ENCODE measurements around the gene CPAMD8. TPM values are rescaled to one million over a fixed set of nuclear protein-coding genes. Genes with fewer than 3 reads are reported as not detected.

The CPAMD8 gene
- total and polyA plus RNA-seq, 9 of the 15 experiments (the other 6 are each of a cell fraction or from before 2014, with no cell fraction given), result 0.20 to 2.1 (median 1.3) TPM

GRCh38 chr19:16988661-16989060 is 37.9 kb downstream of the CPAMD8 start:
- ChIA-PET POLR2A (interaction anchor here (0.6 kb wide), 1 partner anchor 200 kb away, joined by 4 read pairs; no protein-coding TSS in a partner anchor), CTCF (ENCODE audit: low intra/inter-chr PET ratio) (no interaction called here)
- Histone ChIP-seq H3K4me1 (replicated peaks in 1 of 2; ENCODE audit: control insufficient read depth in 2 of 2, insufficient read depth in 2 of 2, low read length in 2 of 2) (no peaks in the 10 kb centered on the region), H3K79me2 (ENCODE audit: control insufficient read depth, insufficient read depth, low read length) (no peaks in the 10 kb centered on the region), H4K20me1 (replicated peaks; ENCODE audit: control insufficient read depth, insufficient read depth, low read length) (no peaks in the 10 kb centered on the region), H3K27ac (ENCODE audit: extremely low read depth, low read depth, low read length) (no peak overlapping the region), H3K9me3 (replicated peaks; ENCODE audit: control insufficient read depth, insufficient read depth, low read depth, low read length) (no peaks in the 10 kb centered on the region), H3K36me3 (ENCODE audit: control insufficient read depth, insufficient read depth, low read length) (no peaks in the 10 kb centered on the region), H3K4me3 (no peak overlapping the region), H2AFZ (ENCODE audit: low read depth, low read length) (no peak overlapping the region), H3K9ac (ENCODE audit: insufficient read depth in 1 of 2, low read depth in 2 of 2, low read length in 2 of 2) (no peak overlapping the region), H3K4me2 (ENCODE audit: insufficient read depth, low read length) (no peak overlapping the region), H3K27me3 (ENCODE audit: control insufficient read depth in 2 of 2, insufficient read depth in 2 of 2, low read length in 2 of 2) (peaks cover 4 to 8% of the 10 kb centered on the region in 2 experiments; a peak in 2 of 5 replicates), H3K9me1 (ENCODE audit: control insufficient read depth, insufficient read depth, low read length) (no peaks in the 10 kb centered on the region)
- DNase-seq (ENCODE audit: extremely low read depth in 1 of 4, low spot score in 3 of 4), result no peak
- TF ChIP-seq DNMT1 (IDR thresholded peaks at IDR 0.05) (no peak), ZNF785 (CRISPR knock-in tag; IDR thresholded peaks at IDR 0.05) (no peak), MYBL2 (IDR thresholded peaks at IDR 0.05; ENCODE audit: low read depth) (no peak), MYBL2 (CRISPR knock-in tag; IDR thresholded peaks at IDR 0.05; ENCODE audit: borderline replicate concordance) (no peak), TARDBP (IDR thresholded peaks at IDR 0.05) (no peak), PTRF (tag; IDR thresholded peaks at IDR 0.05) (no peak), POLR2A (conservative IDR thresholded peaks at IDR 0.05) (no peak), AFF1 (IDR thresholded peaks at IDR 0.05; ENCODE audit: low read depth in 1 of 2, partially characterized antibody in 2 of 2) (no peak), ATF3 (IDR thresholded peaks at IDR 0.05) (no peak), ATF3 (CRISPR knock-in tag; conservative IDR thresholded peaks at IDR 0.05) (no peak), PCBP2 (IDR thresholded peaks at IDR 0.05; ENCODE audit: low read depth, low read length, poor library complexity, severe bottlenecking) (no peak), SETDB1 (IDR thresholded peaks at IDR 0.05; ENCODE audit: low read length) (no peak), SNIP1 (IDR thresholded peaks at IDR 0.05; ENCODE audit: low read depth) (no peak), DMBX1 (CRISPR knock-in tag; IDR thresholded peaks at IDR 0.05; ENCODE audit: borderline replicate concordance) (no peak)
- TF ChIP-seq, protein P1, sequence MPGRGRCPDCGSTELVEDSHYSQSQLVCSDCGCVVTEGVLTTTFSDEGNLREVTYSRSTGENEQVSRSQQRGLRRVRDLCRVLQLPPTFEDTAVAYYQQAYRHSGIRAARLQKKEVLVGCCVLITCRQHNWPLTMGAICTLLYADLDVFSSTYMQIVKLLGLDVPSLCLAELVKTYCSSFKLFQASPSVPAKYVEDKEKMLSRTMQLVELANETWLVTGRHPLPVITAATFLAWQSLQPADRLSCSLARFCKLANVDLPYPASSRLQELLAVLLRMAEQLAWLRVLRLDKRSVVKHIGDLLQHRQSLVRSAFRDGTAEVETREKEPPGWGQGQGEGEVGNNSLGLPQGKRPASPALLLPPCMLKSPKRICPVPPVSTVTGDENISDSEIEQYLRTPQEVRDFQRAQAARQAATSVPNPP (IDR thresholded peaks at IDR 0.05; ENCODE audit: borderline replicate concordance, insufficient read depth, insufficient read length), result no peak
- TF ChIP-seq, protein P2, sequence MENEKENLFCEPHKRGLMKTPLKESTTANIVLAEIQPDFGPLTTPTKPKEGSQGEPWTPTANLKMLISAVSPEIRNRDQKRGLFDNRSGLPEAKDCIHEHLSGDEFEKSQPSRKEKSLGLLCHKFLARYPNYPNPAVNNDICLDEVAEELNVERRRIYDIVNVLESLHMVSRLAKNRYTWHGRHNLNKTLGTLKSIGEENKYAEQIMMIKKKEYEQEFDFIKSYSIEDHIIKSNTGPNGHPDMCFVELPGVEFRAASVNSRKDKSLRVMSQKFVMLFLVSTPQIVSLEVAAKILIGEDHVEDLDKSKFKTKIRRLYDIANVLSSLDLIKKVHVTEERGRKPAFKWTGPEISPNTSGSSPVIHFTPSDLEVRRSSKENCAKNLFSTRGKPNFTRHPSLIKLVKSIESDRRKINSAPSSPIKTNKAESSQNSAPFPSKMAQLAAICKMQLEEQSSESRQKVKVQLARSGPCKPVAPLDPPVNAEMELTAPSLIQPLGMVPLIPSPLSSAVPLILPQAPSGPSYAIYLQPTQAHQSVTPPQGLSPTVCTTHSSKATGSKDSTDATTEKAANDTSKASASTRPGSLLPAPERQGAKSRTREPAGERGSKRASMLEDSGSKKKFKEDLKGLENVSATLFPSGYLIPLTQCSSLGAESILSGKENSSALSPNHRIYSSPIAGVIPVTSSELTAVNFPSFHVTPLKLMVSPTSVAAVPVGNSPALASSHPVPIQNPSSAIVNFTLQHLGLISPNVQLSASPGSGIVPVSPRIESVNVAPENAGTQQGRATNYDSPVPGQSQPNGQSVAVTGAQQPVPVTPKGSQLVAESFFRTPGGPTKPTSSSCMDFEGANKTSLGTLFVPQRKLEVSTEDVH (IDR thresholded peaks at IDR 0.05; ENCODE audit: low read depth, partially characterized antibody), result no peak
- 0% methylated on average over 4 of the region's 4 CpGs for WGBS (ENCODE audit: insufficient coverage, low coverage, missing lambda C conversion rate)
- no peak for FAIRE-seq
- no peak for ATAC-seq
- in situ Hi-C loops (cut with MboI), result no loop called here
- BruUV-seq (replicated peaks), result no TSS peak
- intact Hi-C loops (cut with micrococcal nuclease), result no loop called here
